ENCODE results near the gene AKAP13. TPM values are rescaled to one million over a fixed set of nuclear protein-coding genes. Genes with fewer than 3 reads are reported as not detected.

AKAP13 gene
- polyA plus RNA-seq, 1 donor from 2014 or later: 10.0 TPM

- H3K9ac ChIP-seq (ENCODE audit: low read length): no peak overlapping the region
- no peak overlapping the region for H2AFZ ChIP-seq (ENCODE audit: low read depth, low read length)
- no peak overlapping the region for H3K4me3 ChIP-seq (ENCODE audit: low read length)
- no peak for TF ChIP-seq TAF1 (IDR thresholded peaks at IDR 0.05; ENCODE audit: low read depth)
- no peak for TF ChIP-seq SMC3 (conservative IDR thresholded peaks at IDR 0.05; ENCODE audit: poor library complexity)
- TF ChIP-seq REST (IDR thresholded peaks at IDR 0.05; ENCODE audit: borderline replicate concordance): no peak
- TF ChIP-seq EP300 (conservative IDR thresholded peaks at IDR 0.05; ENCODE audit: poor library complexity, severe bottlenecking): no peak
- no peak for TF ChIP-seq RAD21 (conservative IDR thresholded peaks at IDR 0.05)
- TF ChIP-seq POLR2AphosphoS5 (IDR thresholded peaks at IDR 0.05): no peak
- TF ChIP-seq MXI1 (conservative IDR thresholded peaks at IDR 0.05; ENCODE audit: poor library complexity, severe bottlenecking): no peak
- TF ChIP-seq CTCF (IDR thresholded peaks at IDR 0.05; ENCODE audit: poor library complexity, severe bottlenecking): no peak
- TF ChIP-seq EZH2 (IDR thresholded peaks at IDR 0.05; ENCODE audit: borderline replicate concordance, insufficient read depth, low read length, poor library complexity, severe bottlenecking): no peak
- no peak overlapping the region for H3K4me2 ChIP-seq (ENCODE audit: low read length)
- no peak overlapping the region for H3K27ac ChIP-seq (ENCODE audit: low read length)
- H3K9me2 ChIP-seq (ENCODE audit: insufficient read depth, low read length): no peaks in the 10 kb centered on the region
- H4K20me1 ChIP-seq (ENCODE audit: insufficient read depth): no peaks in the 10 kb centered on the region
- no peaks in the 10 kb centered on the region for H3K36me3 ChIP-seq (ENCODE audit: insufficient read depth, low read length)
- no peaks in the 10 kb centered on the region for H3F3A ChIP-seq (ENCODE audit: insufficient read depth, low read length, poor library complexity, severe bottlenecking)
- H3K9me3 ChIP-seq (ENCODE audit: low read length): no peaks in the 10 kb centered on the region
- H3K79me2 ChIP-seq (replicated peaks; ENCODE audit: insufficient read depth, low read length): no peaks in the 10 kb centered on the region
- no peaks in the 10 kb centered on the region for H3K27me3 ChIP-seq (ENCODE audit: insufficient read depth, low read depth, low read length)
Measured at GRCh38 chr15:85609492-85609891, 229.1 kb downstream of the AKAP13 start.

- no peak for TF ChIP-seq EP300 (conservative IDR thresholded peaks at IDR 0.05; ENCODE audit: poor library complexity, severe bottlenecking)
- TF ChIP-seq CTCF (IDR thresholded peaks at IDR 0.05; ENCODE audit: poor library complexity, severe bottlenecking): no peak
- TF ChIP-seq RAD21 (conservative IDR thresholded peaks at IDR 0.05): no peak
- TF ChIP-seq MXI1 (conservative IDR thresholded peaks at IDR 0.05; ENCODE audit: poor library complexity, severe bottlenecking): no peak
- TF ChIP-seq POLR2AphosphoS5 (IDR thresholded peaks at IDR 0.05): no peak
- no peak for TF ChIP-seq SMC3 (conservative IDR thresholded peaks at IDR 0.05; ENCODE audit: poor library complexity)
- TF ChIP-seq TAF1 (IDR thresholded peaks at IDR 0.05; ENCODE audit: low read depth): no peak
- TF ChIP-seq EZH2 (IDR thresholded peaks at IDR 0.05; ENCODE audit: borderline replicate concordance, insufficient read depth, low read length, poor library complexity, severe bottlenecking): no peak
- no peak for TF ChIP-seq REST (IDR thresholded peaks at IDR 0.05; ENCODE audit: borderline replicate concordance)
- no peak overlapping the region for H3K27ac ChIP-seq (ENCODE audit: low read length)
- no peaks in the 10 kb centered on the region for H3F3A ChIP-seq (ENCODE audit: insufficient read depth, low read length, poor library complexity, severe bottlenecking)
- H3K9me3 ChIP-seq (ENCODE audit: low read length): no peaks in the 10 kb centered on the region
- no peaks in the 10 kb centered on the region for H3K9me2 ChIP-seq (ENCODE audit: insufficient read depth, low read length)
- no peak overlapping the region for H2AFZ ChIP-seq (ENCODE audit: low read depth, low read length)
- no peaks in the 10 kb centered on the region for H3K27me3 ChIP-seq (ENCODE audit: insufficient read depth, low read depth, low read length)
- H3K4me3 ChIP-seq (ENCODE audit: low read length): no peak overlapping the region
- no peaks in the 10 kb centered on the region for H3K79me2 ChIP-seq (replicated peaks; ENCODE audit: insufficient read depth, low read length)
- H3K36me3 ChIP-seq (ENCODE audit: insufficient read depth, low read length): no peaks in the 10 kb centered on the region
- no peak overlapping the region for H3K9ac ChIP-seq (ENCODE audit: low read length)
- H4K20me1 ChIP-seq (ENCODE audit: insufficient read depth): no peaks in the 10 kb centered on the region
- H3K4me2 ChIP-seq (ENCODE audit: low read length): no peak overlapping the region
Measured at GRCh38 chr15:85611361-85611760, 231.0 kb downstream of the AKAP13 start.

Measured in neural cell (in vitro differentiated cells).